ENCODE results near the gene CNGB1.
"Not testable (repeated sequence)": the region's sequence is repeated elsewhere in the genome, so short reads cannot be mapped to it uniquely, and the experiment has no call there.

The CNGB1 gene

GRCh38 chr16:58011652-58012051 is 40.7 kb upstream of the CNGB1 start:
- Histone ChIP-seq H3K4me3 (ENCODE audit: low read length, poor library complexity, severe bottlenecking) (no peak overlapping the region), H3K9me3 (ENCODE audit: insufficient read depth, low read depth, low read length) (no peaks in the 10 kb centered on the region), H3K79me2 (ENCODE audit: insufficient read depth, low read length) (no peaks in the 10 kb centered on the region), H3K36me3 (ENCODE audit: insufficient read depth, low read length) (peaks cover 33% of the 10 kb centered on the region; the same call in 1 of the 2 replicates), H2AFZ (ENCODE audit: low read length) (no peak overlapping the region), H3K27me3 (ENCODE audit: insufficient read depth, low read length, poor library complexity, severe bottlenecking) (no peaks in the 10 kb centered on the region), H4K20me1 (ENCODE audit: insufficient read depth, low read length, poor library complexity, severe bottlenecking) (no peaks in the 10 kb centered on the region), H3F3A (ENCODE audit: low read depth) (no peaks in the 10 kb centered on the region), H3K4me1 (ENCODE audit: insufficient read depth, low read length, poor library complexity, severe bottlenecking) (no peaks in the 10 kb centered on the region), H3K9me2 (replicated peaks; ENCODE audit: low read depth, low read length) (no peaks in the 10 kb centered on the region), H3K9ac (ENCODE audit: low read depth, low read length, poor library complexity, severe bottlenecking) (no peak overlapping the region), H3K4me2 (ENCODE audit: low read depth, low read length, poor library complexity, severe bottlenecking) (no peak overlapping the region)
- no peak for TF ChIP-seq EZH2phosphoT487 (IDR thresholded peaks at IDR 0.05; ENCODE audit: borderline replicate concordance)
- no peak for TF ChIP-seq CTCF (conservative IDR thresholded peaks at IDR 0.05; ENCODE audit: low read length)

GRCh38 chr16:58010886-58011285 is 40.0 kb upstream of the CNGB1 start:
- Histone ChIP-seq H4K20me1 (ENCODE audit: insufficient read depth, low read length, poor library complexity, severe bottlenecking) (no peaks in the 10 kb centered on the region), H3K4me2 (ENCODE audit: low read depth, low read length, poor library complexity, severe bottlenecking) (no peak overlapping the region), H3K4me3 (ENCODE audit: low read length, poor library complexity, severe bottlenecking) (no peak overlapping the region), H3K27me3 (ENCODE audit: insufficient read depth, low read length, poor library complexity, severe bottlenecking) (no peaks in the 10 kb centered on the region), H3K9ac (ENCODE audit: low read depth, low read length, poor library complexity, severe bottlenecking) (no peak overlapping the region), H3K9me3 (ENCODE audit: insufficient read depth, low read depth, low read length) (no peaks in the 10 kb centered on the region), H3F3A (ENCODE audit: low read depth) (no peaks in the 10 kb centered on the region), H2AFZ (ENCODE audit: low read length) (no peak overlapping the region), H3K9me2 (replicated peaks; ENCODE audit: low read depth, low read length) (no peaks in the 10 kb centered on the region), H3K79me2 (ENCODE audit: insufficient read depth, low read length) (no peaks in the 10 kb centered on the region), H3K36me3 (ENCODE audit: insufficient read depth, low read length) (peaks cover 33% of the 10 kb centered on the region; the same call in 1 of the 2 replicates), H3K4me1 (ENCODE audit: insufficient read depth, low read length, poor library complexity, severe bottlenecking) (no peaks in the 10 kb centered on the region)
- TF ChIP-seq EZH2phosphoT487 (IDR thresholded peaks at IDR 0.05; ENCODE audit: borderline replicate concordance): no peak
- TF ChIP-seq CTCF (conservative IDR thresholded peaks at IDR 0.05; ENCODE audit: low read length): no peak

GRCh38 chr16:58009856-58010416 is 39.0 kb upstream of the CNGB1 start:
- no peaks in the 10 kb centered on the region for H3K27me3 ChIP-seq (ENCODE audit: insufficient read depth, low read length, poor library complexity, severe bottlenecking)
- no peak overlapping the region for H3K9ac ChIP-seq (ENCODE audit: low read depth, low read length, poor library complexity, severe bottlenecking)
- no peak overlapping the region for H3K4me2 ChIP-seq (ENCODE audit: low read depth, low read length, poor library complexity, severe bottlenecking)
- H2AFZ ChIP-seq (ENCODE audit: low read length): no peak overlapping the region
- no peak overlapping the region for H3K4me3 ChIP-seq (ENCODE audit: low read length, poor library complexity, severe bottlenecking)
- no peaks in the 10 kb centered on the region for H3K9me2 ChIP-seq (replicated peaks; ENCODE audit: low read depth, low read length)
- TF ChIP-seq CTCF (conservative IDR thresholded peaks at IDR 0.05; ENCODE audit: low read length) (no peak), EZH2phosphoT487 (IDR thresholded peaks at IDR 0.05; ENCODE audit: borderline replicate concordance) (no peak)
- no peaks in the 10 kb centered on the region for H3F3A ChIP-seq (ENCODE audit: low read depth)
- no peaks in the 10 kb centered on the region for H3K79me2 ChIP-seq (ENCODE audit: insufficient read depth, low read length)
- H4K20me1 ChIP-seq (ENCODE audit: insufficient read depth, low read length, poor library complexity, severe bottlenecking): no peaks in the 10 kb centered on the region
- no peaks in the 10 kb centered on the region for H3K4me1 ChIP-seq (ENCODE audit: insufficient read depth, low read length, poor library complexity, severe bottlenecking)
- H3K36me3 ChIP-seq (ENCODE audit: insufficient read depth, low read length): peaks cover 33% of the 10 kb centered on the region; the same call in 1 of the 2 replicates
- no peaks in the 10 kb centered on the region for H3K9me3 ChIP-seq (ENCODE audit: insufficient read depth, low read depth, low read length)

- H3K36me3 ChIP-seq (ENCODE audit: insufficient read depth, low read length); H2AFZ ChIP-seq (ENCODE audit: low read length); H3K4me3 ChIP-seq (ENCODE audit: low read length, poor library complexity, severe bottlenecking); H3K27me3 ChIP-seq (ENCODE audit: insufficient read depth, low read length, poor library complexity, severe bottlenecking); H3K4me2 ChIP-seq (ENCODE audit: low read depth, low read length, poor library complexity, severe bottlenecking); H3K9ac ChIP-seq (ENCODE audit: low read depth, low read length, poor library complexity, severe bottlenecking); H3F3A ChIP-seq (ENCODE audit: low read depth); H4K20me1 ChIP-seq (ENCODE audit: insufficient read depth, low read length, poor library complexity, severe bottlenecking); H3K9me3 ChIP-seq (ENCODE audit: insufficient read depth, low read depth, low read length); H3K9me2 ChIP-seq (replicated peaks; ENCODE audit: low read depth, low read length): not testable (repeated sequence)
- Histone ChIP-seq H3K79me2 (ENCODE audit: insufficient read depth, low read length) (peaks cover 16% of the 10 kb centered on the region; the same call in 1 of the 2 replicates), H3K4me1 (ENCODE audit: insufficient read depth, low read length, poor library complexity, severe bottlenecking) (peaks cover 22% of the 10 kb centered on the region)
These were observed 33.8 kb upstream of the CNGB1 start for GRCh38 chr16:58004736-58005135.

All from Loucy (cell line).